ENCODE measurements around the gene CHST2. TPM values are rescaled to one million over a fixed set of nuclear protein-coding genes. Genes with fewer than 3 reads are reported as not detected.

Gene CHST2
- total RNA-seq, 2 experiments from 2014 or later, result 1.4 to 1.7 TPM

GRCh38 chr3:143127801-143128200, 8.2 kb downstream of the CHST2 start:
- H3K4me3 Mint-ChIP-seq, result no peak overlapping the region
- H3K9me3 Mint-ChIP-seq, result no peaks in the 10 kb centered on the region
- no peaks in the 10 kb centered on the region for H3K36me3 Mint-ChIP-seq (ENCODE audit: low read depth)
- peaks cover 31% of the 10 kb centered on the region for H3K27me3 Mint-ChIP-seq
- no peak overlapping the region for H3K27ac Mint-ChIP-seq
- H3K4me1 Mint-ChIP-seq, result peaks cover 5% of the 10 kb centered on the region
- ChIA-PET CTCF (no interaction called here), POLR2A (no interaction called here)
- no peak for DNase-seq

GRCh38 chr3:143128227-143128955, 8.8 kb downstream of the CHST2 start:
- Mint-ChIP-seq H3K36me3 (ENCODE audit: low read depth) (peaks cover under 1% of the 10 kb centered on the region), H3K4me3 (no peak overlapping the region), H3K27ac (no peak overlapping the region), H3K9me3 (no peaks in the 10 kb centered on the region), H3K27me3 (peaks cover 27% of the 10 kb centered on the region), H3K4me1 (peaks cover under 1% of the 10 kb centered on the region)
- CTCF ChIA-PET, result no interaction called here
- no peak for DNase-seq
- POLR2A ChIA-PET, result no interaction called here

DNA sequence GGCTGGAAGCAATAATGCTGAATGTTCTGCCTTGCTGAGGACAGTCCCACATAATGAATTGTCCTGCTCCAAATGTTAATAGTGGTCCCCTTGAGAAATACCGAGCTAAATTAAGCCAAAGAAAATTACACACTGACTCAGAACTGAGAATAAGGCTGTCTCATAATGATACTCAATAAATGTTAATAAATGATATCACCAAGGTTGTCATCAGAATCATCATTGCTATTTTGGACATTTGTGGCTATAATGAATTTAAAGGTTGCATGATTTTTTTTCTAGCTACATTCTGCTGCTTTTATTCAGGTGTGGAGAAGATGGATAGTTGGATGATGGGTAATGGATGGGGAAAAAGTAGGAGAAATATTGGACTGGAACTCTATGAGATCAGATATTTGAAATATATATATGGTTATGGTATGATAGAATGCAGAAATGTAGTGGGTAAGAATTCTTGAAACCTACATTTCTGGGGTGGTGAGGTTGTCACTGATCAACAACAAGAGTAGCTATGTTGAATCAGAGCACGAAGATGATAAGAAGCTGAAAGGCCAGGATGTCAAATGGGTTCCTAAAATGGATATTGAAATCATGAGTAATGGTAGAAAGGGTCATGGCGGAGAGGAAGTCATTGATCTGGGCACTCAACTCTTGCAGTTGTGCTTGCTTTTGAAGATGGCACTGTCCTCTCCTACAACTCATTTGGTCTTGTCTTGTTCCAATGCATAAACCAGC, 12.8 kb downstream of the CHST2 start:
- no peak overlapping the region for H3K4me3 Mint-ChIP-seq
- peaks cover 3% of the 10 kb centered on the region for H3K36me3 Mint-ChIP-seq (ENCODE audit: low read depth)
- H3K27me3 Mint-ChIP-seq, result peaks cover 7% of the 10 kb centered on the region
- no peaks in the 10 kb centered on the region for H3K4me1 Mint-ChIP-seq
- CTCF ChIA-PET, result interaction anchor here (1.1 kb wide), 1 partner anchor 11 kb away, joined by 3 read pairs; no protein-coding TSS in a partner anchor
- H3K9me3 Mint-ChIP-seq, result no peaks in the 10 kb centered on the region
- POLR2A ChIA-PET, result no interaction called here
- no peak overlapping the region for H3K27ac Mint-ChIP-seq
- no peak for DNase-seq

DNA sequence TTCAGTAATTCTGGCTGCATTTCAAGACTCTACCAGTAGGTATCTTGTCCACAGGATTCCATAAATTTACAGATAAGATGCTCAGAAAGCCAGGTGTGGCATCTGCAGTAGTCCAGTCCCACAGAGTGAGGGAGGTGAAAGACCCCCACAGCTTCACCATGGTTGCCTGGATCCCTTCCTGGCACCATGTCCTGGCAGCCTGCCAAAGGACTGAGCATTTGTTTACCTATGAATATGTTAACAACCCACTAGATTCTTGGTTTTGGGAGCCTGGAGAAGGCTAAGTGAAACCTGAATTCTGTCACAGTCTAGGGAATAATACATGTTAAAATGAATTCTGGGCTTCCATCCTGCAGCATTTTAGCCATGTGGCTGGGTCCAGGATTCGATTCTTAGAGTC, 14.9 kb downstream of the CHST2 start:
- H3K4me1 Mint-ChIP-seq, result no peaks in the 10 kb centered on the region
- H3K36me3 Mint-ChIP-seq (ENCODE audit: low read depth), result peaks cover 3% of the 10 kb centered on the region
- ChIA-PET POLR2A (no interaction called here), CTCF (no interaction called here)
- no peak overlapping the region for H3K4me3 Mint-ChIP-seq
- no peaks in the 10 kb centered on the region for H3K9me3 Mint-ChIP-seq
- H3K27ac Mint-ChIP-seq, result no peak overlapping the region
- DNase-seq, result no peak
- H3K27me3 Mint-ChIP-seq, result peaks cover 4% of the 10 kb centered on the region

GRCh38 chr3:143135150-143135549, 15.6 kb downstream of the CHST2 start:
- ChIA-PET CTCF (interaction anchor here (1.7 kb wide), 1 partner anchor 10 kb away, joined by 3 read pairs; no protein-coding TSS in a partner anchor), POLR2A (no interaction called here)

DNA sequence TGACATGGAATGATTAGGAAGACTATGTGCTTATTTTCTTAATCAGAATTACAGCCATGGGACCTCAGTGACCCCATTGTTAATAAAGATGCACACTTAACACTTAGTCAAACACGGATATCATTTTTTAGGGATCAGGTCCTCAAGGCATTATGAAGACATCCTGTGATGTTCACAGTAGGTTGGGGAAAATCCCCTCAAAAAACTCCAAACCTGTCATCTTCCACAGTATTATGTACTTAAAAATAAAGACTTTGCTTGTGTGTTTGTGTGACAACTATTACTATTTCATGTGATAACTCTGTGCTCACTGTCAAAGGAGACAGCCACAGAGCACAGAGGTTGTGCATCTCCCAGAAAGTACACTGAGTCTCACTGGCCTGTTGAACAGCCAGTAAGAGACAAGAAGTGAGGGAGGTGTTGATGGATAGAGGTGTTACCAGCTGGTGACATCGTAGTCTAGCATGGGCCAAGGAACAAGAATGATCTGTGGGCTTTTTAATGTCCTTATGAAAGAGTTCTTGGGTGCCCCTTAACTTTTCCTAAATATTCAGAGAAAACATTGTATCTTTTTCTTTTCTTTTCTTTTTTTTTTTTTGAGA, 18.0 kb downstream of the CHST2 start:
- no peaks in the 10 kb centered on the region for H3K4me1 Mint-ChIP-seq
- H3K9me3 Mint-ChIP-seq, result no peaks in the 10 kb centered on the region
- ChIA-PET CTCF (interaction anchor here (0.7 kb wide), 1 partner anchor 858 kb away, joined by 3 read pairs; no protein-coding TSS in a partner anchor), POLR2A (no interaction called here)
- peaks cover 8% of the 10 kb centered on the region for H3K27me3 Mint-ChIP-seq
- DNase-seq, result no peak
- peaks cover 3% of the 10 kb centered on the region for H3K36me3 Mint-ChIP-seq (ENCODE audit: low read depth)
- no peak overlapping the region for H3K27ac Mint-ChIP-seq
- H3K4me3 Mint-ChIP-seq, result no peak overlapping the region

More at GRCh38 chr3:143135150-143135549, 15.6 kb downstream of the CHST2 start:
- Mint-ChIP-seq H3K9me3 (no peaks in the 10 kb centered on the region), H3K4me3 (no peak overlapping the region), H3K27me3 (peaks cover 6% of the 10 kb centered on the region), H3K4me1 (no peaks in the 10 kb centered on the region), H3K27ac (no peak overlapping the region), H3K36me3 (ENCODE audit: low read depth) (peaks cover 3% of the 10 kb centered on the region)
- DNase-seq, result no peak

DNA sequence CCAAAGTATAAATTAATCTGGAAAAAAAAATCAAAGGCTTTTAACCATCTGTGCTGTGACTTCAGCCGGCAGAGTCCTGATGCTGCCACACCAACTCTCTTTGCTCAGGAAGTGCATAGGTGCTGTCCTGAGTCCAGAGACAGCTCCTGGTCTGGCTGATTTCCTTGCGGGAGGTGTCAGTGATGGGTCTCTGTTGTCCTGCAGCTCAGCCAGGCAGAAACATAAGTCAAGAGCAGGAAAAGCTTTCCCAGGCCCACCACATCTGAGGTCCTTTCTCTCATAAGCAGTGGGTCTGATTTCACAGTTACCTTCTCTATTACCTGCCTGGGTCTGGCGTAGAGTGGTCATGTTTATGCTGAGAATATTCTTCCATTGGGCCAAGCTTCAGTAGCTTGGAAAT, 19.4 kb downstream of the CHST2 start:
- Mint-ChIP-seq H3K9me3 (no peaks in the 10 kb centered on the region), H3K4me3 (no peak overlapping the region), H3K27me3 (peaks cover 8% of the 10 kb centered on the region), H3K4me1 (no peaks in the 10 kb centered on the region), H3K27ac (no peak overlapping the region), H3K36me3 (ENCODE audit: low read depth) (no peaks in the 10 kb centered on the region)
- ChIA-PET CTCF (no interaction called here), POLR2A (no interaction called here)
- DNase-seq, result no peak

- Mint-ChIP-seq H3K27ac (no peak overlapping the region), H3K36me3 (ENCODE audit: low read depth) (no peaks in the 10 kb centered on the region), H3K9me3 (no peaks in the 10 kb centered on the region), H3K27me3 (peaks cover 8% of the 10 kb centered on the region), H3K4me3 (no peak overlapping the region), H3K4me1 (no peaks in the 10 kb centered on the region)
- CTCF ChIA-PET, result no interaction called here
- DNase-seq, result no peak
- POLR2A ChIA-PET, result no interaction called here
These were observed 20.2 kb downstream of the CHST2 start for GRCh38 chr3:143139762-143140161.

DNA sequence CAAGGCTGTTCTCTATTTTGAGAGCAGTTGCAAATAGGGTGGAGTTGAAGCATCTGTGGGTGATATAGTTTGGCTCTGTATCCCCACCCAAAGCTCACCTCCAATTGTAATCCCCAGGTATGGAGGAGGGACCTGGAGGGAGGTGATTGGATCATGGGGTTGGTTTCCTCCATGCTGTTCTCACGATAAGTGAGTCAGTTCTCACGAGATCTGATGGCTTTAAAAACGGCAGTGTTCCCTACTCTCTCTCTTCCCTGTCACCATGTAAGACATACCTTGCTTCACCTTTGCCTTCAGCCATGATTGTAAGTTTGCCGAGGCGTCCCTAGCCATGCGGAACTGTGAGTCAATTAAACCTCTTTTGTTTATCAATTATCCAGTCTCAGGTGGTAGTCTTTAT, 21.0 kb downstream of the CHST2 start:
- Mint-ChIP-seq H3K27ac (no peak overlapping the region), H3K27me3 (peaks cover 8% of the 10 kb centered on the region), H3K36me3 (ENCODE audit: low read depth) (no peaks in the 10 kb centered on the region), H3K4me1 (no peaks in the 10 kb centered on the region), H3K4me3 (no peak overlapping the region), H3K9me3 (no peaks in the 10 kb centered on the region)
- CTCF ChIA-PET, result no interaction called here
- POLR2A ChIA-PET, result no interaction called here
- DNase-seq, result no peak

DNA sequence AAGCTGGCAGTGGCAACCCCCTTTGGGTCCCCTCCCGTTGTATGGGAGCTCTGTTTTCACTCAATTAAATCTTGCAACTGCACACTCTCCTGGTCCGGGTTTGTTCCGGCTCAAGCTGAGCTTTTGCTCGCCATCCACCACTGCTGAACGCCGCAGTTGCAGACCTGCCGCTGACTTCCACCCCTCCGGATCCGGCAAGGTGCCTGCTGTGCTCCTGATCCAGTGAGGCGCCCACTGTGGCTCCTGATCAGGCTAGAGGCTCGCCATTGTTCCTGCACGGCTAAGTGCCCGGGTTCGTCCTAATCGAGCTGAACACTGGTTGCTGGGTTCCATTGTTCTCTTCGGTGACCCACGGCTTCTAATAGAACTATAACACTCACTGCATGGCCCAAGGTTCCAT, 22.8 kb downstream of the CHST2 start:
- CTCF ChIA-PET, result no interaction called here
- Mint-ChIP-seq H3K36me3 (ENCODE audit: low read depth) (no peaks in the 10 kb centered on the region), H3K4me3 (no peak overlapping the region), H3K4me1 (no peaks in the 10 kb centered on the region), H3K9me3 (no peaks in the 10 kb centered on the region), H3K27me3 (peaks cover 8% of the 10 kb centered on the region), H3K27ac (no peak overlapping the region)
- POLR2A ChIA-PET, result no interaction called here
- no peak for DNase-seq

GRCh38 chr3:143145906-143146305, 26.3 kb downstream of the CHST2 start:
- POLR2A ChIA-PET, result no interaction called here
- no peak overlapping the region for H3K27ac Mint-ChIP-seq

GRCh38 chr3:143146486-143147274, 27.1 kb downstream of the CHST2 start:
- H3K27ac Mint-ChIP-seq, result no peak overlapping the region
- no peaks in the 10 kb centered on the region for H3K36me3 Mint-ChIP-seq (ENCODE audit: low read depth)
- CTCF ChIA-PET, result no interaction called here
- H3K9me3 Mint-ChIP-seq, result no peaks in the 10 kb centered on the region
- H3K4me3 Mint-ChIP-seq, result no peak overlapping the region
- peaks cover 2% of the 10 kb centered on the region for H3K27me3 Mint-ChIP-seq
- POLR2A ChIA-PET, result no interaction called here
- no peaks in the 10 kb centered on the region for H3K4me1 Mint-ChIP-seq
- no peak for DNase-seq

More at GRCh38 chr3:143145906-143146305, 26.3 kb downstream of the CHST2 start:
- Mint-ChIP-seq H3K4me1 (no peaks in the 10 kb centered on the region), H3K36me3 (ENCODE audit: low read depth) (no peaks in the 10 kb centered on the region), H3K27me3 (peaks cover 2% of the 10 kb centered on the region), H3K9me3 (no peaks in the 10 kb centered on the region), H3K4me3 (no peak overlapping the region)
- CTCF ChIA-PET, result no interaction called here
- no peak for DNase-seq

DNA sequence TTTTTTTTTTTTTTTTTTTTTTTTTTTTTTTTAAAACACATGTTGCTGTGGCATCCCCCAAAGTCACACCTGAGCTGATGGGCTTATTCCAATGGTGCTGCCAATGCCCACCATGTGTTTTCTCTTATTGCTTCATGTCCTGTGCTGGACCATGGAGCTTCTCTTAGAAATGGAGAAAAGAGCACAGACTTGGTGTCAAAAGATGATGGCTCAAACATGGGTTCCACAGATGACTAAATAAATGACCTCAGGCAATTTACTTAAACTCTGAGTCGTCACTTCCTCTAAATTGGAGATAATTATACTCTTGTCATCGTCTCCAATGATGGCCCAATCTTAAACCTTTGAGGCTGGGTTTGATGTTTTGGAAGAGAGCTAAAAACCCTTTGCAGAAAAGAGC, 28.1 kb downstream of the CHST2 start:
- H3K4me3 Mint-ChIP-seq, result no peak overlapping the region

More for the DNA sequence above, 28.1 kb downstream of the CHST2 start:
- no peaks in the 10 kb centered on the region for H3K4me1 Mint-ChIP-seq
- peaks cover 2% of the 10 kb centered on the region for H3K27me3 Mint-ChIP-seq
- H3K9me3 Mint-ChIP-seq, result no peaks in the 10 kb centered on the region
- no peak for DNase-seq
- POLR2A ChIA-PET, result no interaction called here
- CTCF ChIA-PET, result no interaction called here
- H3K27ac Mint-ChIP-seq, result no peak overlapping the region
- no peaks in the 10 kb centered on the region for H3K36me3 Mint-ChIP-seq (ENCODE audit: low read depth)

All from activated CD4-positive, alpha-beta memory T cell treated with anti-CD3 and anti-CD28 coated beads, Interleukin-2, amount 10 ng/mL, durations not matched to agents 7 days and 5 days (primary cell).